SK-N-SH (cell line): Measurements from ENCODE around the gene IGF2R. TPM values are rescaled to one million over a fixed set of nuclear protein-coding genes. Genes with fewer than 3 reads are reported as not detected.

ENCODE experiments used
- CTCF ChIA-PET: fragments of 300-600, 350-600 bp; formaldehyde crosslinking; extraction: SDS; loops from one replicate; lab custom pipeline; 2021; lab: Yijun Ruan, JAX
- POLR2A ChIA-PET: fragments of 350-600 bp; sonication (Branson Sonifier 250); formaldehyde crosslinking; extraction: SDS; loops from one replicate; lab custom pipeline; 2020; ENCODE audit warnings: antibody characterized with exemption, inconsistent platforms; lab: Yijun Ruan, JAX
- DNase-seq: peaks from one replicate; pipeline ENCODE4 v3.0.0; 2012
- H2AFZ ChIP-seq: fragments of 200-600 bp; sonication (generic); 2 replicates; pipeline ENCODE4 v1.8.1; 2016; ENCODE audit warnings: antibody characterized with exemption, mild to moderate bottlenecking, low read depth
- H3F3A ChIP-seq: fragments of 200-600 bp; sonication (generic); replicated peaks from 2 replicates; pipeline ENCODE3; 2016; ENCODE audit warnings: antibody characterized with exemption, mild to moderate bottlenecking; ENCODE audit not compliant: insufficient read depth
- H3K27ac ChIP-seq, 2 experiments: fragments of 200-500 bp in 1 of 2; fragments of 200-600 bp in 1 of 2; sonication (Bioruptor generic) in 1 of 2; sonication (generic), shearing (Covaris generic) in 1 of 2; 2 replicates each; pipeline versions ENCODE4 v1.5.1 to v1.6.1; 2014 to 2016; ENCODE audit warnings: low read depth in 2 of 2, inconsistent platforms in 1 of 2, low read length in 1 of 2, mild to moderate bottlenecking in 1 of 2, mixed read lengths in 1 of 2
- H3K27me3 ChIP-seq: fragments of 200-600 bp; sonication (generic), shearing (Covaris generic); 2 replicates; pipeline ENCODE4 v1.6.1; 2016; ENCODE audit warnings: mixed run types; ENCODE audit not compliant: insufficient read depth
- H3K36me3 ChIP-seq, 2 experiments: fragments of 200-500 bp in 1 of 2; fragments of 200-600 bp in 1 of 2; sonication (Bioruptor generic) in 1 of 2; sonication (generic) in 1 of 2; replicated peaks in 1 of 2; 2 replicates each; pipeline versions ENCODE3 to v1.5.1; 2014 to 2016; ENCODE audit warnings: low read length in 1 of 2, mild to moderate bottlenecking in 1 of 2; ENCODE audit not compliant: insufficient read depth in 2 of 2, control insufficient read depth in 1 of 2
- H3K4me1 ChIP-seq, 2 experiments: fragments of 200-500 bp in 1 of 2; fragments of 200-600 bp in 1 of 2; sonication (Bioruptor generic) in 1 of 2; sonication (generic), shearing (Covaris generic) in 1 of 2; 2 replicates each; pipeline versions ENCODE4 v1.5.1 to v1.6.1; 2014 to 2016; ENCODE audit warnings: low read depth in 1 of 2, low read length in 1 of 2, mixed run types in 1 of 2; ENCODE audit not compliant: insufficient read depth in 2 of 2, control insufficient read depth in 1 of 2
- H3K4me2 ChIP-seq: fragments of 200-600 bp; sonication (generic), shearing (Covaris generic); 2 replicates; pipeline ENCODE4 v1.6.1; 2017; ENCODE audit warnings: mixed run types
- H3K4me3 ChIP-seq, 2 experiments: fragments of 200-500 bp in 1 of 2; fragments of 200-600 bp in 1 of 2; sonication (Bioruptor generic) in 1 of 2; sonication (generic), shearing (Covaris generic) in 1 of 2; 2 replicates each; pipeline versions ENCODE4 v1.5.1 to v1.8.1; 2014 to 2016; ENCODE audit warnings: low read depth in 2 of 2, inconsistent platforms in 1 of 2, low read length in 1 of 2, mild to moderate bottlenecking in 1 of 2, mixed read lengths in 1 of 2, moderate library complexity in 1 of 2
- H3K79me2 ChIP-seq: fragments of 200-600 bp; sonication (generic); 2 replicates; pipeline ENCODE4 v1.8.1; 2017; ENCODE audit warnings: mild to moderate bottlenecking; ENCODE audit not compliant: insufficient read depth
- H3K9ac ChIP-seq: fragments of 200-600 bp; sonication (generic); 2 replicates; pipeline ENCODE4 v1.6.1; 2017; ENCODE audit warnings: mixed run types
- H3K9me2 ChIP-seq: fragments of 200-600 bp; sonication (generic); 2 replicates; pipeline ENCODE4 v1.6.1; 2017; ENCODE audit warnings: mixed run types
- H3K9me3 ChIP-seq: fragments of 200-600 bp; sonication (generic); 2 replicates; pipeline ENCODE4 v1.6.1; 2017; ENCODE audit warnings: mixed run types, mild to moderate bottlenecking, moderate library complexity
- H4K20me1 ChIP-seq: fragments of 200-600 bp; sonication (generic); 2 replicates; pipeline ENCODE4 v1.6.1; 2017; ENCODE audit warnings: mild to moderate bottlenecking, mixed run types; ENCODE audit not compliant: insufficient read depth
- CHD2 ChIP-seq: fragments of 150-350 bp; IDR thresholded peaks from 2 replicates; pipeline ENCODE4 v1.6.1; 2018; ENCODE audit warnings: low read length; ENCODE audit not compliant: partially characterized antibody
- EZH2phosphoT487 ChIP-seq: fragments of 200-600 bp; sonication (generic); IDR thresholded peaks from 2 replicates; pipeline ENCODE4 v1.6.1; 2017; ENCODE audit warnings: low read depth, mixed run types, mild to moderate bottlenecking, antibody characterized with exemption, moderate library complexity, borderline replicate concordance
- FOSL2 ChIP-seq: IDR thresholded peaks from 2 replicates; pipeline ENCODE4 v1.4.0; 2012; ENCODE audit warnings: low read depth, mild to moderate bottlenecking, moderate library complexity, borderline replicate concordance
- FOXJ3 ChIP-seq: sonication (generic); formaldehyde crosslinking; IDR thresholded peaks from 2 replicates; pipeline ENCODE4 v1.5.1; 2020; ENCODE audit warnings: mild to moderate bottlenecking, missing genetic modification reagents
- FOXM1 ChIP-seq: IDR thresholded peaks from 2 replicates; pipeline ENCODE4 v1.4.0; 2012; ENCODE audit warnings: low read depth, mild to moderate bottlenecking
- GABPA ChIP-seq: IDR thresholded peaks from 2 replicates; pipeline ENCODE4 v1.4.0; 2012; ENCODE audit warnings: low read depth, mild to moderate bottlenecking
- JUND ChIP-seq: IDR thresholded peaks from 2 replicates; pipeline ENCODE4 v1.4.0; 2012
- MEF2A ChIP-seq: IDR thresholded peaks from 2 replicates; pipeline ENCODE4 v1.4.0; 2012; ENCODE audit warnings: low read depth, borderline replicate concordance
- RAD21 ChIP-seq: IDR thresholded peaks from 2 replicates; pipeline ENCODE4 v1.6.1; 2012; ENCODE audit warnings: mild to moderate bottlenecking, low read length
- RCOR1 ChIP-seq: fragments of 150-350 bp; IDR thresholded peaks from 2 replicates; pipeline ENCODE4 v1.6.1; 2017; ENCODE audit warnings: antibody characterized with exemption, low read length
- RFX5 ChIP-seq: IDR thresholded peaks from 2 replicates; pipeline ENCODE4 v1.6.1; 2012; ENCODE audit warnings: mild to moderate bottlenecking, improper control_type of control experiment, low read length
- RXRA ChIP-seq: IDR thresholded peaks from 2 replicates; pipeline ENCODE4 v1.4.0; 2012; ENCODE audit warnings: low read depth, mild to moderate bottlenecking, borderline replicate concordance
- TCF12 ChIP-seq: IDR thresholded peaks from 2 replicates; pipeline ENCODE4 v1.4.0; 2012
- TEAD4 ChIP-seq: IDR thresholded peaks from 2 replicates; pipeline ENCODE4 v1.4.0; 2012; ENCODE audit warnings: mild to moderate bottlenecking, borderline replicate concordance; ENCODE audit not compliant: insufficient read depth
- YY1 ChIP-seq: IDR thresholded peaks from 2 replicates; pipeline ENCODE4 v1.4.0; 2012; ENCODE audit warnings: low read depth, mild to moderate bottlenecking
- whole genome bisulfite sequencing: methylation state at CpG from one replicate; pipeline ENCODE4 v1.1.6; 2017; ENCODE audit warnings: low lambda C conversion rate; 5-methylcytosine and 5-hydroxymethylcytosine counted together
- polyA plus RNA-seq, 3 experiments: library from polyadenylated mRNA; depleted of rRNA; stranded (reverse); fragments of >200 nt; gene quantifications; 2 replicates each; pipeline ENCODE4 v1.2.3, GENCODE V29; 2012
- TF ChIP-seq, protein P1 (sequence below): IDR thresholded peaks from 2 replicates; pipeline ENCODE4 v1.4.0; 2012; ENCODE audit warnings: low read depth
- TF ChIP-seq, protein P2 (sequence below): IDR thresholded peaks from 2 replicates; pipeline ENCODE4 v1.6.1; 2012; ENCODE audit warnings: mild to moderate bottlenecking, low read depth, low read length, moderate library complexity

The IGF2R gene
- polyA plus RNA-seq, 1 of the 3 experiments (the other 2 are of a cell fraction) = 45.0 TPM

GRCh38 chr6:160085713-160086505, 117.0 kb downstream of the IGF2R start:
- no peak overlapping the region for H2AFZ ChIP-seq
- 0 out of 2 replicates have a peak, but pooled peaks cover 3% of the 10 kb centered on the region for H4K20me1 ChIP-seq
- no peak for DNase-seq
- no peak overlapping the region for H3K9ac ChIP-seq
- H3K36me3 ChIP-seq = peaks cover 28 to 65% of the 10 kb centered on the region in 2 experiments
- no peak overlapping the region for H3K4me2 ChIP-seq
- H3K27me3 ChIP-seq = no peaks in the 10 kb centered on the region
- TF ChIP-seq TEAD4 (no peak), TCF12 (no peak), RXRA (no peak), MEF2A (no peak), EZH2phosphoT487 (no peak), GABPA (no peak), RFX5 (no peak), RAD21 (no peak), FOSL2 (no peak), YY1 (no peak), FOXJ3 (CRISPR knock-in tag) (no peak), JUND (no peak), RCOR1 (no peak), FOXM1 (no peak), CHD2 (no peak)
- TF ChIP-seq, protein P1, sequence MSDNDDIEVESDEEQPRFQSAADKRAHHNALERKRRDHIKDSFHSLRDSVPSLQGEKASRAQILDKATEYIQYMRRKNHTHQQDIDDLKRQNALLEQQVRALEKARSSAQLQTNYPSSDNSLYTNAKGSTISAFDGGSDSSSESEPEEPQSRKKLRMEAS = no peak
- TF ChIP-seq, protein P2, sequence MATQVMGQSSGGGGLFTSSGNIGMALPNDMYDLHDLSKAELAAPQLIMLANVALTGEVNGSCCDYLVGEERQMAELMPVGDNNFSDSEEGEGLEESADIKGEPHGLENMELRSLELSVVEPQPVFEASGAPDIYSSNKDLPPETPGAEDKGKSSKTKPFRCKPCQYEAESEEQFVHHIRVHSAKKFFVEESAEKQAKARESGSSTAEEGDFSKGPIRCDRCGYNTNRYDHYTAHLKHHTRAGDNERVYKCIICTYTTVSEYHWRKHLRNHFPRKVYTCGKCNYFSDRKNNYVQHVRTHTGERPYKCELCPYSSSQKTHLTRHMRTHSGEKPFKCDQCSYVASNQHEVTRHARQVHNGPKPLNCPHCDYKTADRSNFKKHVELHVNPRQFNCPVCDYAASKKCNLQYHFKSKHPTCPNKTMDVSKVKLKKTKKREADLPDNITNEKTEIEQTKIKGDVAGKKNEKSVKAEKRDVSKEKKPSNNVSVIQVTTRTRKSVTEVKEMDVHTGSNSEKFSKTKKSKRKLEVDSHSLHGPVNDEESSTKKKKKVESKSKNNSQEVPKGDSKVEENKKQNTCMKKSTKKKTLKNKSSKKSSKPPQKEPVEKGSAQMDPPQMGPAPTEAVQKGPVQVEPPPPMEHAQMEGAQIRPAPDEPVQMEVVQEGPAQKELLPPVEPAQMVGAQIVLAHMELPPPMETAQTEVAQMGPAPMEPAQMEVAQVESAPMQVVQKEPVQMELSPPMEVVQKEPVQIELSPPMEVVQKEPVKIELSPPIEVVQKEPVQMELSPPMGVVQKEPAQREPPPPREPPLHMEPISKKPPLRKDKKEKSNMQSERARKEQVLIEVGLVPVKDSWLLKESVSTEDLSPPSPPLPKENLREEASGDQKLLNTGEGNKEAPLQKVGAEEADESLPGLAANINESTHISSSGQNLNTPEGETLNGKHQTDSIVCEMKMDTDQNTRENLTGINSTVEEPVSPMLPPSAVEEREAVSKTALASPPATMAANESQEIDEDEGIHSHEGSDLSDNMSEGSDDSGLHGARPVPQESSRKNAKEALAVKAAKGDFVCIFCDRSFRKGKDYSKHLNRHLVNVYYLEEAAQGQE = no peak
- TF ChIP-seq, all 33 proteins: peak for 0
- POLR2A ChIA-PET = no interaction called here
- no peak overlapping the region for H3K27ac ChIP-seq
- no peaks in the 10 kb centered on the region; a peak in 1 of 4 replicates for H3K4me1 ChIP-seq
- no peaks in the 10 kb centered on the region for H3K9me3 ChIP-seq
- CTCF ChIA-PET = interaction anchor here (3.3 kb wide), 1 partner anchor 9 kb away, joined by 23 read pairs; no protein-coding TSS in a partner anchor
- H3K9me2 ChIP-seq = no peaks in the 10 kb centered on the region
- no peak overlapping the region for H3K4me3 ChIP-seq
- no peaks in the 10 kb centered on the region for H3F3A ChIP-seq
- WGBS = 85% methylated on average over 6 of the region's 15 CpGs
- H3K79me2 ChIP-seq = no peaks in the 10 kb centered on the region
